Ishikawa (cell line): ENCODE results near the gene EYA2.

Source experiments
- CEBPB ChIP-seq: IDR thresholded peaks from 2 replicates; pipeline ENCODE4 v1.6.1; 2012
- CREB1 ChIP-seq: IDR thresholded peaks from 2 replicates; pipeline ENCODE4 v1.6.1; 2012; ENCODE audit warnings: low read depth
- EGR1 ChIP-seq: IDR thresholded peaks from 2 replicates; pipeline ENCODE4 v1.6.1; 2012
- EP300 ChIP-seq: IDR thresholded peaks from 2 replicates; pipeline ENCODE4 v1.6.1; 2012; ENCODE audit warnings: borderline replicate concordance
- FOXM1 ChIP-seq: IDR thresholded peaks from 2 replicates; pipeline ENCODE4 v1.6.1; 2012; ENCODE audit warnings: low read depth, borderline replicate concordance
- MAX ChIP-seq: IDR thresholded peaks from 2 replicates; pipeline ENCODE4 v1.6.1; 2012
- NFIC ChIP-seq: IDR thresholded peaks from 2 replicates; pipeline ENCODE4 v1.6.1; 2012
- RAD21 ChIP-seq: IDR thresholded peaks from 2 replicates; pipeline ENCODE4 v1.6.1; 2012; ENCODE audit warnings: low read depth
- REST ChIP-seq: IDR thresholded peaks from 2 replicates; pipeline ENCODE4 v1.6.1; 2012; ENCODE audit warnings: low read depth, mild to moderate bottlenecking
- TAF1 ChIP-seq: IDR thresholded peaks from 2 replicates; pipeline ENCODE4 v1.6.1; 2012; ENCODE audit warnings: low read depth, mild to moderate bottlenecking
- TCF12 ChIP-seq: IDR thresholded peaks from 2 replicates; pipeline ENCODE4 v1.6.1; 2012; ENCODE audit warnings: low read depth
- TEAD4 ChIP-seq: IDR thresholded peaks from 2 replicates; pipeline ENCODE4 v1.6.1; 2012
- USF1 ChIP-seq: IDR thresholded peaks from 2 replicates; pipeline ENCODE4 v1.6.1; 2012
- YY1 ChIP-seq: IDR thresholded peaks from 2 replicates; pipeline ENCODE4 v1.6.1; 2012; ENCODE audit warnings: low read depth
- ZBTB7A ChIP-seq: IDR thresholded peaks from 2 replicates; pipeline ENCODE4 v1.6.1; 2012; ENCODE audit warnings: low read depth

EYA2 gene

DNA sequence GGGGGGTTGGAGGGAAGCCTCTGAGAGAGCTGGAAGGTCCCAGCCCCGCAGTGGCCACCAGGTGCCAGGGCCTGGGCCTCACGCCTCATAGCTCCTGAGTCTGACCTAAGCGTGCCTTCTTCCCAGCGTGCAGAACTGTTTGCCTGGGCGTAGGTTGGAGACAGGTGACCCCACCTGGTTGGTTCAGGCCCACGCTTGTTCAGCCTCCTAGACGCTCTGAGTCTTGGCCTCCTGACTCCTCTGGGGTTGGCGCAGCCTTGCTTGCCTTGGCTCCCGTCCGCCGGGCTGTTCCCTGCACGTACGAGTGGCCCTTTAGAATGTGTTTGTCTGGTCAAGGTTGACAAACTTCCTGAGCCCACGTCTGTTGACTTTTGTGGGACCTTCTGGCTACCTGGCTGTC, 70.8 kb downstream of the EYA2 start:
- no peak for TF ChIP-seq REST
- no peak for TF ChIP-seq USF1
- no peak for TF ChIP-seq YY1
- TF ChIP-seq TEAD4, result no peak
- no peak for TF ChIP-seq ZBTB7A
- no peak for TF ChIP-seq TAF1
- TF ChIP-seq CREB1, result no peak
- TF ChIP-seq MAX, result no peak
- TF ChIP-seq CEBPB, result no peak
- no peak for TF ChIP-seq NFIC
- no peak for TF ChIP-seq EGR1

DNA sequence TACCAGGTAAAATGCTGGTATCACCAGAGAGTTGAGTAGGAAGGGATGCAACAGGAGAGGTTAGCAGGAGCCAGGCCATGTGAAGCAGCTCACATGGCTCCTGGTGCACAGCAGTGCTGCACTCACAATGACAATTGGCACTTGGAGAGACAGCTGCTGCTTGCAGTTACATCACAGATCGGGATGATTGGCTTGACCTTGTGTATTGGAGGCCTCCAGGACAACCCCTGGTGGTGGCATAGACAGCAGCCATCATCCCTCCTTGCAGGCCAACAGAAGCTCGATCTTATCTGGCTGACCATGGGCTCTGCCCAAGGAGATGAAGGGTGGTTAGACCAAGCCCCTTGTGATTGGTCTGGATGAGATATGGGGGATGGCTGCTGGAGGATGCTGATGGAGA, 73.0 kb downstream of the EYA2 start:
- TF ChIP-seq EGR1, result no peak
- TF ChIP-seq MAX, result no peak
- no peak for TF ChIP-seq TEAD4
- TF ChIP-seq TCF12, result no peak
- TF ChIP-seq REST, result no peak
- no peak for TF ChIP-seq FOXM1

DNA sequence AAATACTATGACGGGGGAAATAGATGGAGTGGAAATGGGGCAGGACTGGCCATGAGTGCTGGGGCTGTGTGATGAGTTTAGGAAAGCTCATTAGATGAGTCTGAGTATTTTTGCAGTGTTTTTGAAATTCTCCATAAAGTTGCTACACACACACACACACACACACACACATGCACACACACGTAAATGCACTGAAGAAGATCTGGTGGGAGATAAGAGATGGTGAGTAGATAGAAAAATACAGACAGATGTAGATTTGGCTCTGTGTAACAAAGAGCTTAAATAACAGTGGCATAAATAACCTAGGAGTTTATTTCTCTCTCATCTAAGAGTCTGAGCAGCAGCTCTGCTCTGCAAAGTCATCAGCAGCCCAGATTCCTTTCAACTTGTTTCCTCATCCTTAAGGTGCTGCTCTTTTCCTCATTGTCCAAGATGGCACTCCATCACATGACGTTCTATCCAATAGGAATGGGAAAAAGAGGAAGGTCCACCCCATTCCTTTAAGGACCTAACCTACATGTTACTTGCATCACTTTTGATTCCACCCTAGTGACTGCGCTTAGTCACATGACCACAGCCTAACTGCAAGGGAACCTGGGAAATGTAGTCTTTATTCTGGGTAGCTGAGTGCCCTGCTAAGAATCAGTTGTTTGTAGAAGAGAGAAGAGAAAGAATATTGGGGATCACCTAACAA, 76.4 kb downstream of the EYA2 start:
- TF ChIP-seq TAF1 (no peak), YY1 (peak; percentile 42; the same call in 1 of the 2 replicates), TCF12 (no peak), USF1 (peak; percentile 93), CREB1 (no peak), RAD21 (no peak), ZBTB7A (no peak), CEBPB (peak; percentile 25; the same call in 1 of the 2 replicates)

- TF ChIP-seq TEAD4 (no peak), NFIC (no peak), ZBTB7A (no peak)
These were observed 79.1 kb downstream of the EYA2 start for GRCh38 chr20:46973766-46974165.

GRCh38 chr20:46974669-46975434, 80.2 kb downstream of the EYA2 start:
- TF ChIP-seq USF1 (no peak), TEAD4 (no peak), REST (no peak), CREB1 (no peak), EGR1 (no peak), TCF12 (no peak), RAD21 (no peak), EP300 (no peak), MAX (no peak), TAF1 (no peak), ZBTB7A (no peak), NFIC (no peak), CEBPB (no peak), FOXM1 (no peak), YY1 (no peak)
